Stimulated activated CD8-positive, alpha-beta memory T cell treated with anti-CD3 and anti-CD28 coated beads, Interleukin-4, amount 100 ng/mL, for 4 hours (primary cell): ENCODE results near the gene NUDT14.

ENCODE experiments used
- DNase-seq, 2 donors: peaks; one replicate each; pipeline ENCODE4 v3.0.0-alpha.2; 2020; ENCODE audit warnings: low read depth in 2 of 2, low spot score in 1 of 2

Gene NUDT14

DNA sequence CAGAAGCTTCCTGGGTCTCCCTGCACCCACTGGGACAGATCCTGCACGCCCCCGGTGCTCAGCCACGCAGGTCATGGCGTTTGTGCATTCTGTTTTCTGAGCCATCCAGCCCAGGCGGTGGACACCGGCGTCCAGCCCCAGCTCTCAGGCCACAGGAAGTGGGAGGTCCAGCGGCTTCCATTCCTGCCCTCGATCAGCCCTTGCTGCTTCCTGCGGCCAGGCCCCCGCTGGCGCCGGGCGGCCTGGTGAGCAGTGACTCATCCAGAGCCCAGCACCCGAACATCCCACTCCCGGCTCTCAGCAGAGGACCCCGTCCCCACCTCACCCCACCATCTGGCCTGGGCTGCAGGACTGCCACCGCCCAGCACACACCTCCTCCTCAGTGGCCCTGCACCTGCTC, 18.0 kb upstream of the NUDT14 start:
- DNase-seq = no peak

DNA sequence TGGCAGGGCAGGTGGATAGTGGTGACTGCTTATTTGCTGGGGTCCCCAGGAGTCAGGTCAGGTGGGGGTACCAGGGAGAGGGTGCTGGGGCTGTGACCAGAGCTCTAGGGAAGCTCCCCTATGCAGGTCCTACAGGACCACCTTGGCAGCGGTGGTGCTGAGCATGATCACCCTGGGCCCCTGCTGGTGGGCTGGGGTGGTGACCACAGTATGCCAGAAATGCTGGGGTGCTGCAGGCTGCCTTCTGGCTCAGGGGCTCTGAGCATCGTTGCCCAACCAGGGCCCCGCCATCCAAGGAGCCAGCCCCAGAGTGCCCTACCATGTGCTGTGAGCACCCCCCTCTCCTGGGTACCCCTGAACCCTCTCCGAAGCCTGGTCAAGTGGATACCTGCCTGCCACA, 17.5 kb upstream of the NUDT14 start:
- no peak for DNase-seq

DNA sequence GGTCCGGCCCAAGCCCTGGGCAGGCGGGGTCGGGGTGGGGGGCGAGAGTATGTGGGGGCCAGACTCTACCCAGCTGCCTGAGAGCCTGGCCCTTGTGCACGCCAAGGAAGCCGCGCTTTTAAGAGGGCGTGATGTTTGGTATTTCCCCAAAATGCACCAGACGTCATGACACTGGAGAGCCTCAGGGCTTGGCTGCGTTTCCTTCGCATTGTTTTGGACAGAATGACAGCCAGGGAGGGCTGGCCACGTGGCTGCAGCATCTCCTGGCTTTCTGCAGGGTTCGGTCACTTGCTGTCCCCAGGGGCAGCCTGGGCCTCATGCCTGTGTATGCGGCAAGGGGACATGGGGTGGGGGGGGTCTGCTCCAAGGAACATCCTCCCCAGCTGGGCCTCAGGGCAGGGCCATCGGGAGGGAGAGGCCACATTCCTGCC, 16.1 kb upstream of the NUDT14 start:
- DNase-seq = no peak

DNA sequence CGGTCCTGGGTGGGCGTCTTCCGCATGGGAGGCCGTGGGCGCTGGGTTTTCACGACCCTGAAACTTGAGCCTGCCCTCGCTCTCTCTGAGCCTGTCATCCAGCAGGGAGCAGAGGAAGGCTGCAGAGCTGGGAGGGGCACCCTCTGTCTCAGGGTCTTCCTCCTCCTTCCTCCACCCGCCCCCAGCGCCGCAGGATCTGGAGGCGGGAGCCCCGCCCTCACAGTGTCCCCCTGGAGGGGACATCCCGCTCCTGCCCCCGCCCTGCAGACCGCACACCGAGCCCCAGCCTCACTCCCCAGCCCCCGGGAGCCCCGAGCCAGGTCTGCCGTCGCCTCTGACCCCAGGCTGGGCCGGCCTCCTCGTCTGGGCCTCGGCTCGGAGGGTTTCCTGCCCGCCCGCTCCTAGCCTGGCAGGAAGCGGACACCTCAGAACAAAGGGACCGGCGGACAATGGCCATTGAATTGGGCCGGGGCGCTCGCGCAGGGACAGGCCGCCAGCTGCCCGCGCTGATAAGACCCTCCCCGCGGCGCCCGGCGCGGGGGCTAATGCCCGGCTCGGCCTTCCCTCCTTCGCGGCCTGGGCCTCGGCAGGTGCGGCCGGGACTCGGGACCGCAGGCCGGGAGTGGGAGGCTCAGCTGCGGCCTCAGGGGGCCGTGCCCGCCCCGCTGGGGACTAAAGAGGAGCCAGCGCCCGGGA, 15.3 kb upstream of the NUDT14 start:
- DNase-seq = no peak

DNA sequence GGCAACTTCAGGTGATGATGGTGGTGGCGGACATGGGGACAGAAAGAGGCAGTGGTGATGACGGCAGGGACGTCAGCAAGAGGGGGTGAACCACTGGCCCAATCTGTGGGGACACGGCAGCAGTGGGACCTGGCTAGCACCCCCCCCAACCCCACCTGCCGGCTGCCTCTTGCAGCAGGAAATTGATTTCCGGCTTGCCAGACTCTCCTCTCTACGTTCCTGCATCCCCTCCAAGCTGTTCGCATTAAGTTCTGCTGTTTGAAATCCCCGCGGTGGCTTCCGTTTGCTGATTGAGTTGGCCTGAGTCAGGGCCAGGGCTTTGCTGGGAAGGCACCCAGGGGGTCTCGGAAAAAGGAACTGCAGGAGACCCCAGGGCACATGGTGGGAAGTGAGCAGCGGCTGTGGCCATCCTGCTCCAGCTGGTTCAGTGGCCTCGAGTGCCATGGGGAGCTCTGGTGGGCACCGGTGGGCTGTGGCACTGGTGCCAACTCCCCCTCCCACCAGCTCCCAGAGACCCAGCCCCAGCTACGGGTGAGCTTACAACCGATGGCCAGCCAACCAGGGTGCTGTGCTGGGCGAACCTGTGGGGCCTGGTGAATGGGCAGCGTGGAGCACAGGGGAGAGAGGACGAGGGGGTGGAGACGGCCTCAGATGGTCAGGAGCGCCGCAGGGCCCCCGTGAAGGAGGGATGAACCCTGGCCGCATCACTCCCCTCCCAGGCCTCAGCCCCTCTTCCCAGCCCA, 14.6 kb upstream of the NUDT14 start:
- no peak for DNase-seq

DNA sequence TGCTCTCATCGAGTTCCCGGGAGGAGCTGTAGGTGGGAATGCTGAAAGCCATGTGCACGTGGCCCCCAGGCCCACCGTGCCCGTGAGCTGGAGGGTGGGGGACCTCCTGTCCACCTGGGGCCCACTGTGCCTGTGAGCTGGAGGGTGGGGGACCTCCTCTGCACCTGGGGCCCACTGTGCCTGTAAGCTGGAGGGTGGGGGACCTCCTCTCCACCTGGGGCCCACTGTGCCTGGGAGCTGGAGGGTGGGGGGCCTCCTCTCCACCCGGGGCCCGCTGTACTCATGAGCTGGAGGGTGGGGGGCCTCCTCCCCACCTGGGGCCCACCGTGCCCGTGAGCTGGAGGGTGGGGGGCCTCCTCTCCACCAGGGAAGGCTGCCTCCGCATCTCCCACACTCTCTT, 13.9 kb upstream of the NUDT14 start:
- DNase-seq = no peak

DNA sequence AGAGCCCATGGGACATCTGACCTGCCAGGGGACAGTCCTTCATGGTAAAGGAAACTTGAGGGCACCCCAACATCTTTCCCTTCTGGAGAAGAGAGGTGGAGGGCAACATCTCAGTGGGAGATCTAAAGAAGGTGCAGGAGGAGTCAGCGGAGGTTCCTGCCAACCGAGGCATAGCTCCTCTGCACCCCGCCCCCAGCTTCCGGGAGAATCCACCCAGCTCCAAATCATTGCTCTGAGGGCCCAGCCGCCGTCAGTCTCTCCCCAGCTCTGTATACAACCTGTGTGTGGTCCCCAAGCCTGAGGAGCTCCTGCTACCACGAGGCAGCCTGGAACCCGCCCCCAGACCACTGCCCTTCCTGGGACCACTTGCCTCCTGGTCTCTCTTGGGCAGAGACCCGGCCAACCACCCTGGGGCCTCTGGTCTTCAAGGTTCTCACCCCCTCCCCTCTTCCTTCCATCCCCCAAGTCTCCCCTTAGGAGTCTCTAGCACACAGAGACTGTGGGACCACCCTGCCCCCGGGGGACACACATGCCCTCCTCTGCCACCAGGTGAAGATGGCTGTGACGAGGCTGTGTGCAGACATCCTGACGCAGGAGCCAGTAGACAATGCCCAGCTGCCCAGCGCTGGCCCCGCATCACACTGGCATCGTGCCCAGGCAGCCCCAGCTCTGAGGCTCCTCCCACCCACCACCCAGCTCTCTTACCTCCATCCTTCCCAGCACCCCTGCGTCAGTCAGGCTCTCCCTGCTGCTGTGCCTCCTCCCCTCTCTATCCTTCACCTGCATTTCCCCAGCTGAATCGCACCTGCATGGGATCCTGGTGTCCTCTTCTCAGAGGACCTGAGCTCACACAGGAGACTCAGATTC, 13.0 kb upstream of the NUDT14 start:
- no peak for DNase-seq

DNA sequence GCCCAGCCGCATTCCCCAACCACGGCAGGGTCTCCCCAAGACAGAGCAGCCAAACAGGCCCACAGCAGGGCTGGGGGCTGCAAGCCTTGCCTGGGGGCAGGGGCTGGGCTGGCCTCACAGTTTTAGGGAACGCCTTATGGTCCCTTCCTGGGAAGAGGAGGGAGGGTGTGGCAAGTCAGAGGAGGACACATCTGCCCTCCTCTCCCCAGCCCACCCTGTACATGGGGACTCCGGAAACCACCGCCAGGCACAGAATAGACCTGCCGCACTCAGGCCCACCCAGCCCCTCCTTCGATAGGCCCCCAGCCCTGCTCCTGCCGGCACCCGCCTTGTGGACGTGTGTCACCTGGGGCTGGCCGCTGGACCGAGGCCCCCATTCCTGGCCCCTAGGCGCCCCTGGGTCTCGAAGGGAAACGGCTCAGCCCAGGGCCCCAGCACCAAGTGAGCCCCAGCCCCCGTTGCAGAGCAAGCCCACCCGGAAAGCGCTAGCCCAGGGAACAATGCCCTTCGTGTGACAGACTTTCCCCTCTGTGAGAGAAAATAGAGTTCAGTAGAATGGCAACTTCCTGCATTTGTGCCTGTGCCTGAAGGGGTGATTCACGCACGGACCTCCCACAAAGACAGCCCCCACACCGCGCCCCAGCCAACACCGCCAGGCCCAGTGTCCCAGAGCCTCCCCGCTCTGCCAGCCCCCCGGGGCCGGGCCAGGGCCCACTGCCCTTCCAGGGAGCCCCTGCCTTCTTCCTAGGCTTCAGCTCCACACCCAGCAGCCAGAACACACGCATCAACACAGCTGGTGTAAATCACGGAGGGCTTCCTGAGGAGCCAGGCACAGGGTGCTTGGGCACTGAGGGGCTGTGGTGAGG, 12.0 kb upstream of the NUDT14 start:
- DNase-seq = peak in 1 of 2 donors; percentile 25

DNA sequence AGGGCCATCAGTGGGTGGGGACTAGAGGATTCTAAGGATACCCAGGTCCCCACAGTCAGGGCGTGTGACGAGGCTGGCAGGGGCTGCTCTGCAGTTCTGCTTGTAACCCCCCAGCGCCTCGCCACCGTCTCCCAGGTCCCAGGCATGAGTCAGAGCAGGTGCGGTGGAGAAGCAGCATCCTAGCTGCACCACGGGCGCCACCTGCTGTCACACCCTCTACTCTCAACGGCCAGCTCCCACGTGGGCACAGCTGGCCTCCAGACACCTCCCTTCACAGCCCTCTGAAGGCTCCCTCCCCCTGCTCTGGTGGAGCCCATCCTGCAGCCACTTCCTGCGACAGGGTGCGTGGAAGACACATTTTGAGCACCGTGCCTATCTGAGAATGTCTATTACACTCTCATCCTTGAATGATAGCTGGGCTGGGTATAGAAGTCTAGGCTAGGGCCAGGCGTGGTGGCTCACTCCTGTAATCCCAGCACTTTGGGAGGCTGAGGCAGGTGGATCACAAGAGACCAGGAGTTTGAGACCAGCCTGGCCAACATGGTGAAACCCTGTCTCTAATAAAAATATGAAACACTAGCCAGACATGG, 6.9 kb upstream of the NUDT14 start:
- DNase-seq = no peak

DNA sequence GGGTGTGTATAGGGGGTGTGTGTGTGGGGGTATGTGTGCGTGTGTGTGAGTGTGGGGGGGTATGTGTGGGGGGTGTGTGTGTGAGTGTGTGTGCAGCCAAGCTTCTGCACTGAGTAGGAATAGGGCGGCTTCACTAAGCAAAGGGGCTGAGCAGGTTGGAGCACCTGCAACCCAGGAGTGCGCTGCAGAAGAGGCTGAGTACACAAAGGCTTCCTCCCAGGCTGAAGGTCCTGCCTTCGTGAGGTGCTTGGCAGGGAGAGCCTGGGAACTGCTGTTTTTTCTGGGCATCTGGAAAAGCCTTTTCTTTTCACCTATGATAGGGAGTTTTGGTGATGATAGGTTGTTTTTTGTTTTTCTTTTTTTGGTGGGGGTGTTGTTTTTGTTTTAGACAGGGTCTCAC, 6.0 kb upstream of the NUDT14 start:
- DNase-seq = no peak

DNA sequence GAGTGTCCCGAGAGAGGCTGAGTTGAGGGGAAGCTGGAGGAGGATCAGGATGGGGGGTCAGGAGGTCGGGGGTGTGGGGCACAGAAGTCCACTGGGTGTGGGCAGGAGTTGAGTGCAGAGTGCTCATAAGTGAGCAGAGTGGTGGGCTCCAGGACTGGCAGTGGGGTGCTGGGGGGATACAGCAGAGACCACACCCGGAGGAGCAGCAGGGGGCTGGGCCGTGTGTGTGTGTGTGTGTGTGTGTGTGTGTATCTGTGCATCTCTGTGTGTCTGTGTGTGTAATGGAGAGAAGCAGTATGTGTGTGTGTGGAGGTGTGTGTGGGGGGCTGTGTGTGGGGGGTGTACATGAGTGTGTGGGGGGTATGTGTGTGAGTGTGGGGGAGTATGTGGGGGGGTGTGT, 4.9 kb upstream of the NUDT14 start:
- no peak for DNase-seq

DNA sequence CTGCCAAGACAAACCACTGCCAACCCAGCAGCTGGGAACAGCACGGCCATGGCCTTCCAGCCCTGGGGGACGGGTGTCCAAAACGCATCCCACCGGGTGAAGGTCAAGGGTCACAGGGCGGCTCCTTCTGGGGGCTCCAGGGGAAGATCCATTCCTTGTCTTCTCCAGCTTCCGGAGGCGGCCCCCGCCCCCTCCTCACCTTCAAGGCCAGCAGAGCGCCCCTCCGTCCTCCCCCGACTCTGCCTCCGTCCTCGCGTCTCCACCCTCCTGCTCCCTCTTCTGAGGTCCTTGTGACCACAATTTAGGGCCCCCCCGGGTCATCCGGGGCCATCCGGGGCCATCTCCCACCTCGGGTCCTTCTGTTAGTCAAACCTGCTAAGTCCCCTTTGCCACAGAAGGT, 3.9 kb upstream of the NUDT14 start:
- no peak for DNase-seq

DNA sequence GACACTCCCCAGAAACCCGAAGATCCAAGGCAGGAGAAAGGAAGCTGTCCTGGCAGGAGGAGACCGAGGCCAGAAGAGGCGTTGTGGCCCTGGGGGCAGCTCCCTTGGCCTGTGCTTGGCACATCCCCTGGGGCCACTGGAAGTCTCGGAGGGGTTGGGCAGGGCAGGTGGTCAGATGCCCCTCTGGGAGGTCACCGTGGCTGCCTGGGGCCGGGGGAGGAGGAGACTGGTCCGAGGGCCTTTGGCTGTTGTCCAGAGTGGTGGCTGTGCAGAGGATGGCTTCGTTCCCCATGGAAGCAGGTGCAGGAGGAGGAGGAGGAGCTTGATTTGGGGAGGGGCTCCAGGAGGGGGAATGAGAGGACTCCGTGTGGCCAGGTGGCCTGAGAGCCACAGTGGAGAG, 3.3 kb upstream of the NUDT14 start:
- DNase-seq = no peak

DNA sequence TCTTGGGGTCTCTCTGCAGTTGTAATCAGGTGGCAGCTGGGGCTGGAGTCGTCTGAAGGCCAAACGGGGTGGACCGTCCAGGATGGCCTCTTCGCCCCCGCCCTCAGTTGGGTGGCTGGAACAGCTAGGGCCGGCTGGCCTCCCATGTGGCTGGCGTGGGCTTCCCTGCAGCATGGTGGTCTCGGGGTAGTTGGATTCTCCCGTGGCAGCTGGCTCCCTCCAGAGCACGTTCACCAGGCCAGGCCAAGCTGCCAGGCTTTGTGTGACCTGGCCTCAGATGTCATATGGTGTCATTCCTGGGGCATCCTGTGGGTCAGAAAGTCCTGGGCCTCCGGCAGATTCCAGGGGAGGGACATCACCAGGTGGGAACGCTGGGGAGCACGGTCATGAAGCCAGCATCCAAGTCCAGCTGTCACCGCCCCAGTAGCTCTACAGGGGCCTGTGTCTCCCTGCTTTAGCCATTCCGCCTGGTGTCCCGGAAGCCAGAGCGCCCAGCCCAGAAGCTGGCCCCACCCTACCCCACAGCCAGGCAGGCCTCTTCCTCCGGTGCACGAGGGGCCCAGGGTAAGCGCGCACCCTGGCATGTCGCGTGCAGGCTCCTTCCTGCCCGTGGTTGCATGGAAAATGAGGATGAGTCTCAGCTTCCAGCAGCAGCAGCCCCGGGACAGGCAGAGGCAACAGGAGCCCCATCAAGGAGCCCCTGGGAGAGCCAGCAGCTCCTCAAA, 1.3 kb upstream of the NUDT14 start:
- DNase-seq = no peak

DNA sequence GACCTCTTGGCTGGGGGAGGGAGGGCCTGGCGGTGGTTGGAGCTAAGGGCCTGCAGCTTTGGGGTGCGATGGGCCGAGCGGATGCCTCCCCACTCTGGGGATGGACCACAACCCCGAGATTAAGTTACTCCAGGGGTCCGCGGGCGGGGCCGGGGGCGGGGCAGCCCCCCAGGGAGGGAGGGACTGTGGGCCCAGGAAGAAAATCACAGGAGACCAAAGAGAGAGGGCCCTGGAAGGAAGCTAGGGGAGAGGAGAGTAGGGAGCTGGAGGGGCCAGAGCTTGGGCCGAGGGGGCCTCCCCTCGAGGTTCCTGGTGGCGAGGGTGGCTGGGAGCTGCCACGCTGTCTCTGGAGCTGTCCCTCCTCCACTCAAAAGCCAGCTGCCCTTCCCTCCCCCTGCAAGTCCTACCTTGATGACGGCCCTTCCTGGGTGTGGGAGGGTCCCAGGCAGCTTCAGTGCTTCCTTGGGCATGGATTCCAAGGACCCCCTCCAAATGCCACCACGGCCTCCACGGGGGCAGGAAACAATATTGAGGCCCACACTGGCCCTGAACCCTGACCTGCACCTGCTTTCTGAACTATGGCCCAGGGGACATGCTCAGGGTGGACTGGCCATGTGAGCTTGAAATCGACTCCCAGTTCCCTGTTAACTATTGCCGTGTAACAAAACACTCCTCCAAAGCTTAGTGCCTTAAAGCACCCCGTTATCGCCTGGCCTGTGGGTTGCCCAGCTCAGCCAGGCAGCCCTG, 610 bp upstream of the NUDT14 start:
- DNase-seq = no peak

DNA sequence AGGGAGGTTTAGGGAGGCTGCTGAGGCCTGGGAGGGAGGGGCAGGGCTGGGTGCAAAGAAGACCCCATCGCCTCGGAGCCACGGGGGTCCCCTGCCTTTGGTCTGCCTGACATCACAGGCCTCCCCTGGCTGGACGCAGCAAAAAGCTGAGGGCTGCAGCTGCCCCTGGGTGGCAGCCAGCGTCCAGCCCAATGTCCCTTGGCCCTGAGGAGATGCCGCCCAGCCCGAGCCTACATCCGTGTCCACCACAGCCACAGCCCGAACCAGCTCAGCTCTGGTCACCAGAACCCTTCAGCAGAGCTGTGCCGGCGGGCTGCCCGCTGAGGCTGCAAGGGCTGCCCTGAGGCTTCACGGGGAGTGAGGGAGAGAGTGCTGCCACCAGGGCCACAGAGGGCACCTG, 1.9 kb downstream of the NUDT14 start:
- DNase-seq = no peak

DNA sequence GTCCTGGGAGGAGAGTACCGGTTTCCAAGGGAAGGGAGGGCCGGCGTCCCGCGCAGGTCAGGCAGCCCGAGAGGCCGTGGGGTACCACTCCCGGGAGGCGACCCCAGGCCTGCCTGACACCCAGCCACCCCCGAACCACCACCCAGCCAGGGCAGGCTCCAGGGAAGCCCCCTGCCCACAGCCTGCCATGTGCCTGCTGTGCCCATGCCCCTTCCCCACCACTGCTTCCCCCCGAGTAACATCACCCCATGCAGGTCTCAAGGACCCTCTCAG, 2.3 kb downstream of the NUDT14 start:
- DNase-seq = no peak

DNA sequence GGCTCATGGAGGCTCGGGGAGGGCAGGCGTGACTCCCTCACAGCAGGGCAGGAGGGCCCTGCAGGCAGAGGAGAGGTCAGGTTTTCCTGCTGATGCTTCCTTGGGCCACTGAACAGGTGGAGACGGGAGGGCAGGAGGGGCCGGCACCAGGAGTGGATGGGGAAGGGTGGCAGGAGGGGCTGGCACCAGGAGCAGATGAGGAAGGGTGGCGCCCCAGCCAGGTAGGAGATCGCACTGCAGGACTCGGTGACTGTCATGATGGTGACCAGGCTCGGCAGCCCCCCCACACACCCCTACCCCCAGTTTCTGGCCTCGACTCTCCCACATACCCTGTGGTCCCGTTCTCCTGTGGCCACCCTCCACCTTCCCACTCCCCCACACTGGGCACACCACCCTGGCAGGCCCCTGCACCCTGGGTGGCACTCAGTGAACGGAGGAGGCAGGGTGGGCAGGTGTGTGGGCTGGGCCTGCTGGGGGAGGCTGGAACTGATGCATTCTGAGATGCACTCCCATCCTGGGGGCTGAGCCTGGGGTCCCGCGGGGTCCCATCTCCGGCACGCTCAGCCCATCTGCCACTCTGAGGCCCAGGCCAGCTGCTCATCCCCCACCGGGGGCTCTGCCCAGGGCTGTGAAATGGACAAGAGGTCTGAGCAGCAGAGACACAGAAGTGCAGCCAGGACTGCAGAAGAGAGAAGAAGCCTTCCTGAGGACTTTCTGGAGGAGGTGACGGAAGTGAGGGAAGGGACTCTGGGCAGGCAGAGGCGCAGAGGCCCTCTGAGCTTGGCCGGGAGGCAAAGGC, 2.8 kb downstream of the NUDT14 start:
- DNase-seq = no peak

DNA sequence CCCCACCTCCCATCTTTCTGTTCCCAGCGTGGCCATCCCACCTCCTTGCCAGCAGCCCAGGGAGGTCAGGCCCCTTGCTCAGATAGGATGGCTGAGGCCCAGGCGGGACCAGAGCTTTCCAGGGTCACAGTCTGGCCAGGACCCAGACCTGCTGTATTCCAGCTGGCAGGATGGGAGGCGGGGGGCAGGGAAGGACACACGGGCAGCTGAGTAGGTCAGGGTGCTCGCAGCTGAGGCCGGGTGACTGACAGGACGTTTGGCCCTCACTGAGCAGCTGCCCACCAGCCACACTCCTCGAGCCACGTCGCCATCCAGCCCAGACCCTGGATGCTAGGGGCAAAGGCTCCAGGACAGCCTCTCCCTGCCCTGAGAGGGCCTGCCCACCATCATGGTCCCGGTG, 4.0 kb downstream of the NUDT14 start:
- no peak for DNase-seq
